Mononuclear cell (primary cell): ENCODE data around the gene TMEM165. TPM values are rescaled to one million over a fixed set of nuclear protein-coding genes. Genes with fewer than 3 reads are reported as not detected.

ENCODE experiments used
- H3K27me3 ChIP-seq: 2 replicates; pipeline ENCODE4 v1.6.0; 2011; ENCODE audit warnings: low read length, control low read depth; ENCODE audit not compliant: insufficient read depth
- H3K4me1 ChIP-seq: 2 replicates; pipeline ENCODE4 v1.5.1; 2011; ENCODE audit warnings: mild to moderate bottlenecking, low read length, control low read depth; ENCODE audit not compliant: insufficient read depth
- H3K4me3 ChIP-seq: 2 replicates; pipeline ENCODE4 v1.5.1; 2011; ENCODE audit warnings: mild to moderate bottlenecking, low read length, moderate library complexity
- H3K9me3 ChIP-seq: 2 replicates; pipeline ENCODE4 v1.5.1; 2011; ENCODE audit warnings: low read depth, mild to moderate bottlenecking, control low read depth, low read length
- total RNA-seq: library from RNA; depleted of rRNA; stranded (reverse); fragments of >200 nt; gene quantifications from one replicate; pipeline ENCODE4 v1.2.3, GENCODE V29; 2012

Gene TMEM165
- total RNA-seq, 1 donor = 48.4 TPM

DNA sequence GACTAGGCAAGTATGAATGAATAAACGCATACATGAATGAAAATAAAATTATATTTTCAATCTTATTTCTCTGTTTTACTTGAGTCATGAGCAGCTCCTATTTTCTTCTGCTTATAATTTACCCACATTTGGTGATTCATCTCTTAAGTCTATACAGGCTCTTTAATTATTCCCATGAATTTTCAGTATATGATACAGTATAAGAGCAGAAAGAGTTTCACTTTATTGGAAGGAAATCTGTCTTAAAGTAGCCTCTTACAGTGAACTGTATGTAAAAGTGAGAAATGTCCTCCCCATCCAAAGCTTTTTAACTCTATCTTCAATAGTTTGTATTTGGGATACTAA, 50.8 kb downstream of the TMEM165 start:
- H3K4me1 ChIP-seq = no peaks in the 10 kb centered on the region
- no peaks in the 10 kb centered on the region for H3K9me3 ChIP-seq
- H3K27me3 ChIP-seq = no peaks in the 10 kb centered on the region
- no peak overlapping the region for H3K4me3 ChIP-seq

DNA sequence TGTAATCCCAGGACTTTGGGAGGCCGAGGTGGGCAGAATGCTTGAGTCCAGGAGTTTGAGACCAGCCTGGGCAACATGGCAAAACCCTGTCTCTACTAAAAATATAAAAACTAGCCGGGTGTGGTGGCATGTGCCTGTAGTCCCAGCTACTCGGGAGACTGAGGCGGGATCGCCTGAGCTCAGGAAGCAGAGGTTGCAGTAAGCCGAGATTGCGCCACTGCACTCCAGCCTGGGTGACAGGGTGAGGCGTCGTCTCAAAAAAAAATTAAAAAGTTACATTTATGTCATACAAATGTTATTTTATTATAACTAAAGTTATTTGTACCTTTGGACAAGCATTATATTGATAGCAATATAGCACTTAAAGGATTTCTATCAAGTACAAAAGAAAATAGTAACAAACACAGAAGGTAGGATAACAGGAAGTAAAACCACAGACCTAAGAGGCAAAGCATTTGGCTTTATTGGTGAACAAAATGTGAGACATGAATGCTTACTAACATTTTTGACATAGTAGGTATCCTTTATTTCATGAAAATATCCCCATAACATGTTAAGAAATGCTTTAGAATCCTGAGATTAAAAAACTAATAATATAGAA, 51.5 kb downstream of the TMEM165 start:
- no peaks in the 10 kb centered on the region for H3K9me3 ChIP-seq
- no peaks in the 10 kb centered on the region for H3K27me3 ChIP-seq
- no peaks in the 10 kb centered on the region for H3K4me1 ChIP-seq
- H3K4me3 ChIP-seq = no peak overlapping the region

DNA sequence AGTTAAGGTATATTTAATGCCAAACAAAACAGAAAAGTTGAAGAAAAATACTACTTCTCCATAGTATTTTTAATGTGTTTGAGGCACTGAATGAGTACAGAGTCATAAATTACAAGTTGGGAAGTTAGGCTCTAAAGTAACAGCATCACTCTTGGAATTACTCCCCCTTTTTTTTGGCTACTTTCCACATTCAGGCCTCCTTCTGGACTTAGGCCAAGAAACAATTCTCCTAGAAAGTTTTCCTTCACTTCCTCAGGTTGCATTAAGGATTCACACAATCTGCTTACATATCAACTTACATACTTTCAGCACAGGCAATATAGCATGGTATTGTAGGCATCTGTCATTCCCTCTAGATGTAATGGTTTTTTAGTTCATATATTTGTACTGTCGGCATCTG, 52.1 kb downstream of the TMEM165 start:
- Histone ChIP-seq H3K4me1 (no peaks in the 10 kb centered on the region), H3K9me3 (no peaks in the 10 kb centered on the region), H3K4me3 (no peak overlapping the region), H3K27me3 (no peaks in the 10 kb centered on the region)

DNA sequence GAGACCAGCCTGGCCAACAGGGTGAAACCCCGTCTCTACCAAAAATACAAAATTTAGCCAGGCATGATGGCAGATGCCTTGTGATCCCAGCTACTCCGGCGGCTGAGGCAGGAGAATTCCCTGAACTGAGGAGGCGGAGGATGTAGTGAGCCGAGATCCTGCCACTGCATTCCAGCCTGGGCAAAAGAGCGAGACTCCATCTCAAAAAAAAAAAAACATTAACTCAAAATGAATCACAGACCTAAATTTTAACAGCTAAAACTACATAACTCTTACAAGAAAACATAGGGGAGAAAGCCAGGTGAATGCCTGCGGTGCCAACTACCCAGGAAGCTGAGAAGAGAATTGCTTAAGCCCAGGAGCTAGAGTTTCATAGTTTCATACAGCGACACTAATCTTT, 54.8 kb downstream of the TMEM165 start:
- Histone ChIP-seq H3K9me3 (no peaks in the 10 kb centered on the region), H3K4me3 (no peak overlapping the region), H3K27me3 (no peaks in the 10 kb centered on the region), H3K4me1 (no peaks in the 10 kb centered on the region)

DNA sequence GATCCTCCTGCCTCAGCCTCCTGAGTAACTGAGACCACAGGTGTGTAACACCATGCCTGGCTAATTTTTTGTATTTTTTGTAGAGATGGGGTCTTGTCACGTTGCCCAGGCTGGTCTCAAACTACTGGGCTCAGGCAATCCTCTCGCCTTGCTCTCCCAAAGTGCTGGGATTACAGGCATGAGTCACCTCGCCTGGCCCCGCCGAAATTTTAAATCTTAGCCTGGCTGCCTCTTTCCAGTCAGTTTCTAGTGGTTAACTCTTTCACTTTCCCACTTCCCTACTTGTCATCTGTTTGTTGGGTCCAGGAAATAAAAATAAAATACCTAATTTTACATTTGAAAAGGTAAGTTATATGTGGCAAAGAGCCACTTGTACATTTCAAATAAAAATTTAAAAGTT, 62.4 kb downstream of the TMEM165 start:
- Histone ChIP-seq H3K9me3 (no peaks in the 10 kb centered on the region), H3K4me3 (no peak overlapping the region), H3K27me3 (no peaks in the 10 kb centered on the region), H3K4me1 (no peaks in the 10 kb centered on the region)

DNA sequence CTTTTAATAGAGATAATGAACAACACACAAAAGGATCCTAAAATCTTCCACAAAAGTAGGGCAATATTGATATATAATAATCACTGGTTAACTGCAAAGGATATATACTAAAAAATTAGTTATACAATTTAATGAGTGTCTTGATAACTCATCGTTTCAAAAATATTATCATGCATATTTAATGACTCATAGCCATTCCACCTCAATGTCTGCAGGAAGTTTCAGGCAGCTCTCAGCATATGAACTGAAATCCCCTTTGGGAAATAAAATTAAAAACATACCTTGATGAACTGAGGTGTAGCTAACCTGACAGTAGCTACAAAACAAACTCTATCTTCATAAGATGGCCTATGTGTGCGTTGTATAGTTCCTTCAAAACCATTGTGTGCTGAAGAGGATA, 62.9 kb downstream of the TMEM165 start:
- Histone ChIP-seq H3K27me3 (no peaks in the 10 kb centered on the region), H3K9me3 (no peaks in the 10 kb centered on the region), H3K4me3 (no peak overlapping the region), H3K4me1 (no peaks in the 10 kb centered on the region)

DNA sequence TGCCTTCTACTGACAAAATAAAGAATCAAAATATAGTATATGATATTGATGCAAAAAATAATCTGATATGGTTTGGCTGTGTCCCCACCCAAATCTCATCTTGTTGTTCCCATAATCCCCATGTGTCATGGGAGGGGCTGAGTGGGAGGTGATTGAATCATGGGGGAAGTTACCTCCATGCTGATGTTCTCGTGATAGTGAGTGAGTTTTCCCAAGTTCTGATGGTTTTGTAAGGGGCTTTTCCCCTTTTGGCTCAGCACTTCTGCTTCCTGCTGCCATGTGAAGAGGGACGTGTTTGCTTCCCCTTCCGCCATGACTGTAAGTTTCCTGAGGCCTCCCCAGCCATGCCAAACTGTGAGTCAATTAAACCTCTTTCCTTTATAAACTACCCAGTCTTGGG, 70.2 kb downstream of the TMEM165 start:
- Histone ChIP-seq H3K9me3 (no peaks in the 10 kb centered on the region), H3K4me1 (no peaks in the 10 kb centered on the region), H3K27me3 (no peaks in the 10 kb centered on the region), H3K4me3 (no peak overlapping the region)

DNA sequence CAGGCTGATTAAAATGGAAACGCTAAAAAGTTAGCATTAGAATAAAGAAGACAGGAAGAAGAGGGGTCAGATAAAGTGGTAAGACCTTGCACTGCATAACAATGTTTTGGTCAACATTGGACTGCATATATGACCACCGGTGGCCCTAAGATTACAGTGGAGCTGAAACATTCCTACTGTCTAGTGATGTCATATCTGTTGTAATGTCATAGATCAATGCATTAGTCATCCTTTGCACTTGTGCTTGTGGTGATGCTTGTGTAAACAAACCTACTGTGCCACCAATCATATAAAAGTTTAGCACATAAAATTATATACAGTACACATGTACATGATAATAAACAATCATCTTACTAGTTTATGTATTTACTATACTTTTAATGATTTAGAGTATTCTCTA, 73.0 kb downstream of the TMEM165 start:
- Histone ChIP-seq H3K4me1 (no peaks in the 10 kb centered on the region), H3K9me3 (no peaks in the 10 kb centered on the region), H3K27me3 (no peaks in the 10 kb centered on the region), H3K4me3 (no peak overlapping the region)

DNA sequence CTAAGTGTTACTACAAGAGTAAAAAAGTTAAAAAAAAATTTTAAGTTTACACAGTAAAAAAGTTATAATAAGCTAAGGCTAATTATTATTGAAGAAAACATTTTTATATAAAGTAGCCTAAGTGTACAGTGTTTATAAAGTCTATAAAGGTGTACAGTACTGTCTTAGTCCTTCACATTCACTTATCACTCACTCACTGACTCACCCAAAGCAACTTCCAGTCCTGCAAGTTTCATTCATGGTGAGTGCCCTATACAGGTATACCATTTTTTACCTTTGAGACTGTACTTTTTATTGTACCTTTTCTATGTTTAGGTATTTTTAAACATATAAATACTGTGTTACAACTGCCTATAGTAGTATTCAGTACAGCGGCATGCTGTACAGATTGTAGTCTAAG, 74.2 kb downstream of the TMEM165 start:
- H3K4me3 ChIP-seq = no peak overlapping the region
- no peaks in the 10 kb centered on the region for H3K9me3 ChIP-seq
- no peaks in the 10 kb centered on the region for H3K4me1 ChIP-seq
- no peaks in the 10 kb centered on the region for H3K27me3 ChIP-seq

Other genes with a start within 250 kb of the TMEM165 start
- gene SRD5A3, start 49.7 kb upstream of the TMEM165 start, total RNA-seq = 2.7 TPM
- 8.2 TPM for gene CLOCK, start 151.0 kb downstream of the TMEM165 start, total RNA-seq
- gene PDCL2, start 196.3 kb downstream of the TMEM165 start, total RNA-seq = not detected
- gene NMU, start 240.3 kb downstream of the TMEM165 start, total RNA-seq = not detected